Measurements from ENCODE around the gene DMD. TPM values are rescaled to one million over a fixed set of nuclear protein-coding genes. Genes with fewer than 3 reads are reported as not detected.

DMD gene
- total and polyA plus RNA-seq, 3 experiments from 2014 or later = 0.03 to 0.48 (median 0.40) TPM

DNA sequence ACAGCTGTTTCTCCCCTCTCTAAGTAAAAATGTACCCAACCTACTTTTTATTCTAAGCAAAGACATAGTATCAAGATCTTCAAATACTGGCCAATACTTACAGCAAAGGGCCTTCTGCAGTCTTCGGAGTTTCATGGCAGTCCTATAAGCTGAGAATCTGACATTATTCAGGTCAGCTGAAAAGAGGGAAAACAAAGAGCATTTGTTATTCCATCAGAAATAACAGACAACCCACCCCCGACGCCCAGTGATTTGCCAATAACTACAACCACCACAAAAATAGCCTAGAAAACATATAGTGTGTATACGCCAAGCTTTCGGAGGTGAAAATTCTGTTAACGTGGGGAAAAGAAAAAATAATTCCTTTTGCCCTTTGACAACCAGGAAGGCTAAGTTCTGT, 1988.4 kb downstream of the DMD start:
- POLR2A ChIA-PET = no interaction called here
- CTCF ChIA-PET = no interaction called here
- no peaks in the 10 kb centered on the region for H3K4me1 ChIP-seq (ENCODE audit: insufficient read depth, low read length)
- H3K9me3 Mint-ChIP-seq = peaks cover 0 to 2% (median 0%) of the 10 kb centered on the region in 5 donors
- no peak overlapping the region for H3K27ac ChIP-seq (ENCODE audit: low read depth, low read length)
- no peaks in the 10 kb centered on the region for H3K9me3 ChIP-seq (ENCODE audit: low read length)
- no peaks in the 10 kb centered on the region for H3K4me1 Mint-ChIP-seq
- no peaks in the 10 kb centered on the region for H3K27me3 ChIP-seq (ENCODE audit: insufficient read depth, low read length, poor library complexity, severe bottlenecking)
- H3K4me3 ChIP-seq (ENCODE audit: low read length) = no peak overlapping the region
- peaks cover 0 to 2% of the 10 kb centered on the region in 2 donors for H3K27me3 Mint-ChIP-seq
- no peak overlapping the region for H3K4me3 Mint-ChIP-seq
- H3K36me3 Mint-ChIP-seq = no peaks in the 10 kb centered on the region
- H3K36me3 ChIP-seq (ENCODE audit: insufficient read depth, low read length) = no peaks in the 10 kb centered on the region
- DNase-seq = no peak
- H3K27ac Mint-ChIP-seq = no peak overlapping the region

DNA sequence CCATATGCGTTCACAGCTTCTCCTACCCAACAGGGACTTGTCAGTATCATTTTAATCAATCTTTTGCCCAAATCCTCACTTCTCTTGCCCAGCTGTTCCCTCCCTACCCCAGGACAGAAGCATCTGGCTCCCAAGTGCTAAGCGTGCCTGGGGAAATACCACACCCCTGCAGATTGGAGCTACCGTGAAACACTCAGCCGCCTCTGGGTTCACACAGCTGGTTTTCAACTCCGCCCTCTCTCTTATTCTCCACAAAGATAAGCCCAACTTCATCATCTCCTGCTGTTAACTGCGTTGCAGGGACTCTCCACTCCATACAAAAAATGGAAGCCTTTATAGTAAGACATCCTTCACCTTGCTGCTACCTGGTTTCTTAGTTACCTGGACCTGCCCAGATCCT, 1992.2 kb downstream of the DMD start:
- H3K4me3 Mint-ChIP-seq = no peak overlapping the region
- no peaks in the 10 kb centered on the region for H3K4me1 Mint-ChIP-seq
- DNase-seq = no peak
- H3K27me3 ChIP-seq (ENCODE audit: insufficient read depth, low read length, poor library complexity, severe bottlenecking) = no peaks in the 10 kb centered on the region
- no peaks in the 10 kb centered on the region for H3K36me3 ChIP-seq (ENCODE audit: insufficient read depth, low read length)
- peaks cover 0 to 5% (median 0%) of the 10 kb centered on the region in 5 donors for H3K9me3 Mint-ChIP-seq
- H3K27ac Mint-ChIP-seq = no peak overlapping the region
- ChIA-PET POLR2A (no interaction called here), CTCF (no interaction called here)
- no peaks in the 10 kb centered on the region for H3K27me3 Mint-ChIP-seq
- H3K36me3 Mint-ChIP-seq = no peaks in the 10 kb centered on the region
- no peak overlapping the region for H3K27ac ChIP-seq (ENCODE audit: low read depth, low read length)
- H3K4me3 ChIP-seq (ENCODE audit: low read length) = no peak overlapping the region
- H3K9me3 ChIP-seq (ENCODE audit: low read length) = no peaks in the 10 kb centered on the region
- no peaks in the 10 kb centered on the region for H3K4me1 ChIP-seq (ENCODE audit: insufficient read depth, low read length)

DNA sequence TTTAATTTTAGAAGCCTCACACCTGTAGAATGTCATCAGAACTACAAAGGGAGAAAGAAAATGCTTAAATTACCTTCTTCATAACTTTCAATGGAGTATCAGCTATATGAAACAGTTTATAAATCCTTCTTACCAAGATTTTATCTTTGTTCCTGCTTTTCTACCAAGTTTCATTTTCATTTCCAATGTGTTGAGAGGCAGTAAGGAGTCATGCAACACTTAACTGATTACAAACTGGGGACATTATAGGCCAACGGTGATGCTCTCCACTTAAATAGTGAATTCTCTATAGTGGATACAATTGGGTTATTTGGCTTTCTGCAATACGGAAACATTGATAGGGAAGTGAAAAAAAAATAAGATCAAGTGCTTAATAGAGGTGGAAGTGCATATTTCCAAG, 1994.3 kb downstream of the DMD start:
- Mint-ChIP-seq H3K27me3 (no peaks in the 10 kb centered on the region), H3K9me3 (peaks cover 0 to 3% (median 0%) of the 10 kb centered on the region in 5 donors), H3K36me3 (no peaks in the 10 kb centered on the region), H3K4me1 (no peaks in the 10 kb centered on the region), H3K4me3 (no peak overlapping the region), H3K27ac (no peak overlapping the region)
- Histone ChIP-seq H3K36me3 (ENCODE audit: insufficient read depth, low read length) (no peaks in the 10 kb centered on the region), H3K27me3 (ENCODE audit: insufficient read depth, low read length, poor library complexity, severe bottlenecking) (no peaks in the 10 kb centered on the region), H3K27ac (ENCODE audit: low read depth, low read length) (no peak overlapping the region), H3K4me3 (ENCODE audit: low read length) (no peak overlapping the region), H3K9me3 (ENCODE audit: low read length) (no peaks in the 10 kb centered on the region), H3K4me1 (ENCODE audit: insufficient read depth, low read length) (no peaks in the 10 kb centered on the region)
- ChIA-PET POLR2A (no interaction called here), CTCF (no interaction called here)
- no peak for DNase-seq

DNA sequence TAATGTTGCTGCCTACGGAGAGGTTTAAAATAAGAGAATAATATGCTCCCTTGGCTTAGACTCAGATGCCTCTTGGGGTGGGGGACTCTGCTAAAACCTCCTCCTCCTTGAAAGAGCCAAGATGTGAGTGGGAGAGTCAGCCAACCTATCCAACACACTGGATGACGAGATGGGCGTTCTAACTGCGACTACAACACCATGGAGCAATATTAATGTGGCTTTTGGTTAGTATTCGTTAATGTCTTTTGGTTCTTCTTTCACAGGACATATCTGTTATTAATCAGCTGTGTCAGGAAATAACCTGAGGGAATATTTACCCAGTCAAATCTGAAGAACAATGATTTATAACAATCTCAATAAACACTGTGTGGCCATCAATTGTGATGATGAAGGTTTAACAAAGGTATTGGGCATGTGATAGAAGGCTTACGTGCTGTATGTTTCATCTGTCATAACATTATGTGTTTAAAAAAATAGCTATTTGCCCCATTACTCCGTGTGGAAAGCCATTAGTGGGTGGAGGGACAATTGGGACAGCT, 1996.0 kb downstream of the DMD start:
- H3K4me1 Mint-ChIP-seq = no peaks in the 10 kb centered on the region
- no peak overlapping the region for H3K27ac ChIP-seq (ENCODE audit: low read depth, low read length)
- no peaks in the 10 kb centered on the region for H3K9me3 ChIP-seq (ENCODE audit: low read length)
- H3K27ac Mint-ChIP-seq = peak overlapping the region in 1 of 8 donors; percentile 16
- no peak overlapping the region for H3K4me3 Mint-ChIP-seq
- no peaks in the 10 kb centered on the region for H3K36me3 Mint-ChIP-seq
- no peaks in the 10 kb centered on the region for H3K36me3 ChIP-seq (ENCODE audit: insufficient read depth, low read length)
- ChIA-PET CTCF (no interaction called here), POLR2A (no interaction called here)
- no peaks in the 10 kb centered on the region for H3K27me3 Mint-ChIP-seq
- H3K4me1 ChIP-seq (ENCODE audit: insufficient read depth, low read length) = no peaks in the 10 kb centered on the region
- H3K27me3 ChIP-seq (ENCODE audit: insufficient read depth, low read length, poor library complexity, severe bottlenecking) = no peaks in the 10 kb centered on the region
- DNase-seq = no peak
- no peak overlapping the region for H3K4me3 ChIP-seq (ENCODE audit: low read length)
- peaks cover 0 to 3% (median 0%) of the 10 kb centered on the region in 5 donors for H3K9me3 Mint-ChIP-seq

DNA sequence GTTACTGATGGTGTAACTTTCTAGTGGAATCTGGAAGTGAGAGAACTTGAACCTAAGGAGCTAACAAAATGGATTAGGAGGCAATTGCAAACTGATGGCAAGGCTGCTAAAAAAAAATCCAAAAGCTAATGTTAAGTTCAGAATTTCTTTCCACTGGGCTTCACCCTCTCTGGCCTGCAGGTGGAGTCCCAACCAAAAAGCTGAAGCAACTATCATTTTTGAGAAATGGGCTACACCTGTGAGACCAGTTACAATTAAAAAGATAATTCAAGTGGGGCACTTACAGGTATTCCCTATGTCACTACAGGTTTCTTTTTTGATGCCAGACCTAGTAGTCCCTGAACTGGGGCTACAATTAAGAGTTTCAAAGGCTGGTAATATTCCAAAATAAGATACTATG, 1997.4 kb downstream of the DMD start:
- H3K4me3 ChIP-seq (ENCODE audit: low read length) = no peak overlapping the region
- Mint-ChIP-seq H3K27me3 (no peaks in the 10 kb centered on the region), H3K36me3 (no peaks in the 10 kb centered on the region), H3K4me1 (no peaks in the 10 kb centered on the region), H3K4me3 (no peak overlapping the region), H3K27ac (no peak overlapping the region), H3K9me3 (peaks cover 0 to 7% (median 0%) of the 10 kb centered on the region in 5 donors)
- no peaks in the 10 kb centered on the region for H3K4me1 ChIP-seq (ENCODE audit: insufficient read depth, low read length)
- H3K9me3 ChIP-seq (ENCODE audit: low read length) = no peaks in the 10 kb centered on the region
- CTCF ChIA-PET = no interaction called here
- DNase-seq = no peak
- no peak overlapping the region for H3K27ac ChIP-seq (ENCODE audit: low read depth, low read length)
- no peaks in the 10 kb centered on the region for H3K27me3 ChIP-seq (ENCODE audit: insufficient read depth, low read length, poor library complexity, severe bottlenecking)
- POLR2A ChIA-PET = no interaction called here
- no peaks in the 10 kb centered on the region for H3K36me3 ChIP-seq (ENCODE audit: insufficient read depth, low read length)

DNA sequence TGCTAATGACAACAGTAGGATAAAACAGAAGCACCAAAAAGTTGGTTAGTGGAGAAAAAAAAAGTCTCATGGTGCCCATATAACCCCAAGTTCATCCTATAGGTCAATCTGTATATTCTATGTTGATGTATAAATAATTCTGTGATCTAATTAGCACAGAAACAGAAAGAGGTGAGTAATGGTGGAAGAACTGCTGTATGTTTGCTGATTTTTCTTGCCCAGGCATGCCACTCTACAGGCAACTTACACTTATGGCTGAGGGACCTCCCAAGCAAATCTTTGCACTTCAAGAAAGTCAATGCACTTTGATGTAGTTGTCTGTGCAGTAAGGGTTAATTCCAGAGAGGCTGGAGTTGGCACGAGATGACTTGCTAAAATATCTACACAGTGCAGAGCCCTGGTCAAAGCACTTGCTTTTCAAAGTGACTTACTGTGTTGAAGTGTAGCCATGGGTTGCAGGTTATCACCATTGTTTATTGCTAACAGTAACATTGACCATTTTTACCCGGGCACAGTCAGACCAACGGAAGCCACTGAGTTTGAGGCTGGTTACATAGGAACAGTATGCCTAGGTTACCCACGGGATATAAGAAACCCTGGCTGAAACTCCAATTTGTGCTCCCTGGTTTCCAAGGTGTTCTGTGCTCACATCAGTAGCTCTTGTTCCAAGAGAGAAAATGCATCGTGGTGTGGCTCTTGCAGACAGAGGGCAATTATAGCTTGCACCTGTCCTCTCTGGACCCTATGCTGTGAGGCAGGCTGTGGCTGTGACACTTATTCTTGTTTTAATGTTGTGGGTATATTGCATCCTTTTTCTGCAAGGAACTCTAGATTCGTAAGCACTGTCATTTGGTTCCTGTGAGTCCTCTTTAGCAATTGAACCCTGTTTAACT, 1998.2 kb downstream of the DMD start:
- Mint-ChIP-seq H3K27me3 (no peaks in the 10 kb centered on the region), H3K4me3 (no peak overlapping the region), H3K36me3 (no peaks in the 10 kb centered on the region), H3K27ac (no peak overlapping the region), H3K9me3 (peaks cover 0 to 7% (median 0%) of the 10 kb centered on the region in 5 donors), H3K4me1 (no peaks in the 10 kb centered on the region)
- H3K27me3 ChIP-seq (ENCODE audit: insufficient read depth, low read length, poor library complexity, severe bottlenecking) = no peaks in the 10 kb centered on the region
- no peaks in the 10 kb centered on the region for H3K36me3 ChIP-seq (ENCODE audit: insufficient read depth, low read length)
- H3K27ac ChIP-seq (ENCODE audit: low read depth, low read length) = no peak overlapping the region
- H3K9me3 ChIP-seq (ENCODE audit: low read length) = no peaks in the 10 kb centered on the region
- H3K4me1 ChIP-seq (ENCODE audit: insufficient read depth, low read length) = no peaks in the 10 kb centered on the region
- no peak for DNase-seq
- H3K4me3 ChIP-seq (ENCODE audit: low read length) = no peak overlapping the region
- POLR2A ChIA-PET = no interaction called here
- CTCF ChIA-PET = no interaction called here

DNA sequence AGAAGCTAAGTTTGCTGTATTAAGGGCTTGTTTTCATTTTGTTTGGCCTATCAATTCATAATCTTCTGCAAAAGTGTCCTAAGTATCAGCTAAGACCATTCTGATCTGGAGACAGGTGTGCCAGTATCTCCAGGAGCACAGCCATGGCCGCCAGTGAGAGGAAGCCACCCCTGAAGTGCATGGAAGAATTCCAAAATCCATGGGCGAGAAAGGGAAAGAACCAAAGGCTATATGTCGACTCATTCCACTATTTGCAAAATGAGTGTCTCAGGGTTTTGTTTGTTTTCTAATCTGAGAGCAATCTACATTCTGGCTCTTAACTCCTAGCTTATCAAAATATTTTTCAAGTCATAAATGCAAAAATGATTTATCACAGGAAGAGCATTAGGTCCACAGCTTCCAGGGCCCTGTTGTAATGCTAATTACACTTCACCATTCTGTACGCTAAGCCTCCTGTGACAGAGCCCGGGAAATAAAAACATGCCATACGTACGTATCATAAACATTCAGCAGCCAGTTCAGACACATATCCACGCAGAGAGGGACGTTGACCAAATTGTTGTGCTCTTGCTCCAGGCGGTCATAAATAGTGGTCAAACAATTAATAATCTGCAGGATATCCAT, 2002.2 kb downstream of the DMD start:
- Mint-ChIP-seq H3K27ac (no peak overlapping the region), H3K27me3 (no peaks in the 10 kb centered on the region), H3K4me1 (no peaks in the 10 kb centered on the region), H3K4me3 (no peak overlapping the region), H3K9me3 (peaks cover 0 to 4% (median 0%) of the 10 kb centered on the region in 5 donors), H3K36me3 (no peaks in the 10 kb centered on the region)
- Histone ChIP-seq H3K36me3 (ENCODE audit: insufficient read depth, low read length) (no peaks in the 10 kb centered on the region), H3K27me3 (ENCODE audit: insufficient read depth, low read length, poor library complexity, severe bottlenecking) (no peaks in the 10 kb centered on the region), H3K4me3 (ENCODE audit: low read length) (no peak overlapping the region), H3K27ac (ENCODE audit: low read depth, low read length) (no peak overlapping the region), H3K4me1 (ENCODE audit: insufficient read depth, low read length) (no peaks in the 10 kb centered on the region), H3K9me3 (ENCODE audit: low read length) (no peaks in the 10 kb centered on the region)
- ChIA-PET POLR2A (no interaction called here), CTCF (no interaction called here)
- DNase-seq = no peak

DNA sequence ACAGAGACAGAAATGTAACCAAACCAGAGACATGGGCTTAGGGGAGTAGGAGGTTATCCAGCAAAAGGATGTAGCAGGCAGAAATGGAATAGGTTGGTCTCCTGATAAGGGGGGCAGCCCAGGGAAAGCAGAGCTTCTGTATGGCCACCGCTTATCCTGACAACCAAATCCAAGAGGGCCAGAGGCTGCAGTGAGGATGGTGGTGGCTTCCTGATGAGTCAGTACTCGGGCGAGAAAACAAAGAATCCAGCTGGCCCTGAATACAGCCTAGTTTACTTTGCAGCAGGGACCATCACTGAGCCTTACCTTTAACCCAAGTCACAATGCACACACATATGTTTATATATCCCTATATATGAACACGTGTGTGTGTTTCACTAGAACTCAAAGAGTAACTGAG, 2009.8 kb downstream of the DMD start:
- H3K27ac ChIP-seq (ENCODE audit: low read depth, low read length) = no peak overlapping the region
- Mint-ChIP-seq H3K4me3 (no peak overlapping the region), H3K36me3 (no peaks in the 10 kb centered on the region), H3K27me3 (peaks cover 0 to 5% of the 10 kb centered on the region in 2 donors), H3K4me1 (no peaks in the 10 kb centered on the region), H3K27ac (no peak overlapping the region), H3K9me3 (peaks cover 0 to 5% (median 0%) of the 10 kb centered on the region in 5 donors)
- no peak overlapping the region for H3K4me3 ChIP-seq (ENCODE audit: low read length)
- no peaks in the 10 kb centered on the region for H3K9me3 ChIP-seq (ENCODE audit: low read length)
- H3K27me3 ChIP-seq (ENCODE audit: insufficient read depth, low read length, poor library complexity, severe bottlenecking) = no peaks in the 10 kb centered on the region
- DNase-seq = no peak
- no peaks in the 10 kb centered on the region for H3K36me3 ChIP-seq (ENCODE audit: insufficient read depth, low read length)
- ChIA-PET POLR2A (no interaction called here), CTCF (no interaction called here)
- H3K4me1 ChIP-seq (ENCODE audit: insufficient read depth, low read length) = no peaks in the 10 kb centered on the region

All from CD8-positive, alpha-beta memory T cell (primary cell).